HFFc6 (cell line): Measurements from ENCODE around the gene IGFALS. TPM values are rescaled to one million over a fixed set of nuclear protein-coding genes. Genes with fewer than 3 reads are reported as not detected.

ENCODE experiments used
- DNase-seq: peaks from one replicate; pipeline ENCODE4 v3.0.0-alpha.2; 2018
- H3K27ac Mint-ChIP-seq: 2 replicates; pipeline ENCODE4 v1.8.0; 2020; ENCODE audit warnings: mild to moderate bottlenecking, mixed read lengths
- H3K27me3 Mint-ChIP-seq: 2 replicates; pipeline ENCODE4 v1.8.0; 2021; ENCODE audit warnings: mild to moderate bottlenecking, moderate library complexity, mixed read lengths; ENCODE audit not compliant: insufficient read depth
- H3K36me3 Mint-ChIP-seq: 2 replicates; pipeline ENCODE4 v1.8.0; 2021; ENCODE audit warnings: low read depth, mixed read lengths
- H3K4me1 Mint-ChIP-seq: 2 replicates; pipeline ENCODE4 v1.8.0; 2020; ENCODE audit warnings: low read depth, mixed read lengths
- H3K4me3 Mint-ChIP-seq: 2 replicates; pipeline ENCODE4 v1.8.0; 2020; ENCODE audit warnings: mild to moderate bottlenecking, moderate library complexity, mixed read lengths
- H3K9me3 Mint-ChIP-seq: 2 replicates; pipeline ENCODE4 v1.8.0; 2020; ENCODE audit warnings: mild to moderate bottlenecking, mixed read lengths
- total RNA-seq, 6 experiments: library from RNA; stranded (reverse); fragmentation: NEBNext Ultra II Directional; extraction: Animal tissue kit (Norgen Biotek cat#: 25700); gene quantifications; 2 replicates in 1 of 6; 3 replicates in 5 of 6; pipeline ENCODE4 v1.2.3, GENCODE V29; 2021
- TF ChIP-seq, protein P1 (sequence below): fragments of 200-600 bp; sonication (generic); IDR thresholded peaks from 2 replicates; pipeline ENCODE4 v1.5.0; 2021; ENCODE audit warnings: antibody characterized with exemption, mild to moderate bottlenecking

IGFALS gene
- total RNA-seq, 6 experiments from 2014 or later, result not detected

DNA sequence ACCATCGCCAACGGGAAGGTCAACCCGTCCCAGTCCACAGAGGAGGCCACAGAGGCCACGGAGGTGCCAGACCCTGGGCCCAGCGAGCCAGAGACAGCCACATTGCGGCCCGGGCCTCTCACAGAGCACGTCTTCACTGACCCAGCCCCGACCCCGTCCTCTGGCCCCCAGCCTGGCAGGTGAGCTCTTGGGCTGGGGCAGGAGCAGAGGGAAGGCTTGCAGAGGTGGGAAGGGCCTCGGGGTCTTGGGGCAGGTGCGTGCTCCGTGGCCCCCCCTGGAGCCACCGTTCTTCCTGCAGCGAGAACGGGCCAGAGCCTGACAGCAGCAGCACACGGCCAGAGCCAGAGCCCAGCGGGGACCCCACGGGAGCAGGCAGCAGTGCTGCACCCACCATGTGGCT lies 27.3 kb downstream of the IGFALS start:
- no peak for DNase-seq
- H3K36me3 Mint-ChIP-seq, result peaks cover 8% of the 10 kb centered on the region
- H3K4me1 Mint-ChIP-seq, result peaks cover 8% of the 10 kb centered on the region
- TF ChIP-seq, protein P1, sequence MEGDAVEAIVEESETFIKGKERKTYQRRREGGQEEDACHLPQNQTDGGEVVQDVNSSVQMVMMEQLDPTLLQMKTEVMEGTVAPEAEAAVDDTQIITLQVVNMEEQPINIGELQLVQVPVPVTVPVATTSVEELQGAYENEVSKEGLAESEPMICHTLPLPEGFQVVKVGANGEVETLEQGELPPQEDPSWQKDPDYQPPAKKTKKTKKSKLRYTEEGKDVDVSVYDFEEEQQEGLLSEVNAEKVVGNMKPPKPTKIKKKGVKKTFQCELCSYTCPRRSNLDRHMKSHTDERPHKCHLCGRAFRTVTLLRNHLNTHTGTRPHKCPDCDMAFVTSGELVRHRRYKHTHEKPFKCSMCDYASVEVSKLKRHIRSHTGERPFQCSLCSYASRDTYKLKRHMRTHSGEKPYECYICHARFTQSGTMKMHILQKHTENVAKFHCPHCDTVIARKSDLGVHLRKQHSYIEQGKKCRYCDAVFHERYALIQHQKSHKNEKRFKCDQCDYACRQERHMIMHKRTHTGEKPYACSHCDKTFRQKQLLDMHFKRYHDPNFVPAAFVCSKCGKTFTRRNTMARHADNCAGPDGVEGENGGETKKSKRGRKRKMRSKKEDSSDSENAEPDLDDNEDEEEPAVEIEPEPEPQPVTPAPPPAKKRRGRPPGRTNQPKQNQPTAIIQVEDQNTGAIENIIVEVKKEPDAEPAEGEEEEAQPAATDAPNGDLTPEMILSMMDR, result no peak
- H3K4me3 Mint-ChIP-seq, result no peak overlapping the region
- H3K27me3 Mint-ChIP-seq, result peaks cover 4% of the 10 kb centered on the region; the same call in 1 of the 2 replicates
- H3K27ac Mint-ChIP-seq, result no peak overlapping the region
- no peaks in the 10 kb centered on the region for H3K9me3 Mint-ChIP-seq

DNA sequence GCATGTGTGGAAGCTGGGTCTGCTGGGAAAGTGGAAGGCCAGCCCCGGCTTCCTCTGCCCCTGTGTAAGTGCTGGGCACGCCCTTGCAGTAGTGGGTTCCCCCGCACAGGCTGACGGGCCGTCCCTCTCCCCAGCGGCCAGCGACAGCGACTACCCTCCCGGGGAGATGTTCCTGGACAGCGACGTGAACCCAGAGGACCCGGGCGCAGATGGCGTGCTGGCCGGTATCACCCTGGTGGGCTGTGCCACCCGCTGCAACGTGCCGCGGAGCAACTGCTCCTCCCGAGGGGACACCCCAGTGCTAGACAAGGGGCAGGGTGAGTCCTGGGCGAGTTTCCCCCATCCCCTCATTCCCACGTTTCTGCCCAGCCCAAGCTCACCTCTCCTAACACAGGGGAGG lies 27.7 kb downstream of the IGFALS start:
- H3K4me3 Mint-ChIP-seq, result no peak overlapping the region
- peaks cover 5% of the 10 kb centered on the region for H3K27me3 Mint-ChIP-seq
- DNase-seq, result no peak
- H3K9me3 Mint-ChIP-seq, result no peaks in the 10 kb centered on the region
- TF ChIP-seq, protein P1, result no peak
- peaks cover 8% of the 10 kb centered on the region for H3K4me1 Mint-ChIP-seq
- peaks cover 10% of the 10 kb centered on the region for H3K36me3 Mint-ChIP-seq
- no peak overlapping the region for H3K27ac Mint-ChIP-seq

DNA sequence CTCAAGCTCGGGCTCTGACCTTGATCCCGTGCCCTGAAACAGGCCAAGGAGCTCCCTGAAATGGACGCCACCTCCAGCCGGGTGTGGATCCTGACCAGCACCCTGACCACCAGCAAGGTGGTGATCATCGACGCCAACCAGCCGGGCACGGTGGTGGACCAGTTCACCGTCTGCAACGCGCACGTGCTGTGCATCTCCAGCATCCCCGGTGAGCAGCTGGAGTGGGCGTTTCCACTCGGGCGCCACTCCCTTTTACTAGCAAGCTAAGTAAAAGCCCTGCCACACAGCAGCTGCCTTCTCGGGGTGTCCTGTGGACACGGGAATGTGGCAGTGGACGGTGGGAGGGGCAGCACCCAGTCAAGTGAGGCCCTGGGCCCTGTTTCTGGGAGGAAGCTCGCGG lies 28.5 kb downstream of the IGFALS start:
- Mint-ChIP-seq H3K4me3 (no peak overlapping the region), H3K4me1 (peaks cover 2% of the 10 kb centered on the region), H3K27ac (no peak overlapping the region), H3K36me3 (peaks cover 10% of the 10 kb centered on the region), H3K9me3 (no peaks in the 10 kb centered on the region), H3K27me3 (peaks cover 8% of the 10 kb centered on the region)
- TF ChIP-seq, protein P1, result no peak
- DNase-seq, result no peak

DNA sequence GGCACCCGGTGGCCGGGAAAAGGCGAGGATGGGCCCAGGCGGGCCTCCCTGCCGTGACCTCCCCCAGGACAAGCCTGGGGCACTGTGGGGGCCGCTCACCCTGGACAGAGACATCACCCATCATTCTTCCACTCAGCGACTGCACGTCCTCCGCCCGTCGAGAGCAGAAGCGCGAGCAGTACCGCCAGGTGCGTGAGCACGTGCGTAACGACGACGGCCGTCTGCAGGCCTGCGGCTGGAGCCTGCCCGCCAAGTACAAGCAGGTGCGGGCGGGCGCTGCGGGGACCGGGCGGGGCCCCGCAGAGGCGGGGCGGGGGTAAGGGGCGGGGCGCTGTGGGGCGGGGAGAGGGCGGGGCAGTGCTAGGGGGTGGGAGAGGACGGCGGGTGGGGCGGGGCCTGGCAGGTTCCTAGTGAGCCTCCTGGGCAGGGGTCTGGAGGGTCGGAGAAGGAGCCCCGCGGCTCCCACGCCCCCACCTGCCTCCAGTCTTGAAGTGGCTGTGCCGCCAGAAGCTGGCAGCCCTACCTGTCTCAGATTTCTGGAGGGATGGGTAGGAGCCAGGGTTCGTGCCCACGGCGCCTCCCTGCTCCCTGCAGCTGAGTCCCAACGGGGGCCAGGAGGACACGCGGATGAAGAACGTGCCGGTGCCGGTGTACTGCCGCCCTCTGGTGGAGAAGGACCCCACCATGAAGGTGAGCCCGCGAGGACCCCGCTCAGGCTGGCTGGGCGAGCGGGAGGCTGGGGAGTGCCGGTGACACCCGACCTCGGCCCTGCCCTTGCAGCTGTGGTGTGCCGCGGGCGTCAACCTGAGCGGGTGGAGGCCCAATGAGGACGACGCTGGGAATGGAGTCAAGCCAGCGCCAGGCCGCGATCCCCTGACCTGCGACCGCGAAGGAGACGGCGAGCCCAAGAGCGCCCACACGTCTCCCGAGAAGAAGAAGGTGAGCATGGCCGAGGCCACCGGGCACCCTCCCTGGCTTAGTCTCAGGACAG lies 29.7 kb downstream of the IGFALS start:
- TF ChIP-seq, protein P1, result peak; percentile 71
- Mint-ChIP-seq H3K4me1 (no peaks in the 10 kb centered on the region), H3K36me3 (peaks cover 10% of the 10 kb centered on the region)

DNA sequence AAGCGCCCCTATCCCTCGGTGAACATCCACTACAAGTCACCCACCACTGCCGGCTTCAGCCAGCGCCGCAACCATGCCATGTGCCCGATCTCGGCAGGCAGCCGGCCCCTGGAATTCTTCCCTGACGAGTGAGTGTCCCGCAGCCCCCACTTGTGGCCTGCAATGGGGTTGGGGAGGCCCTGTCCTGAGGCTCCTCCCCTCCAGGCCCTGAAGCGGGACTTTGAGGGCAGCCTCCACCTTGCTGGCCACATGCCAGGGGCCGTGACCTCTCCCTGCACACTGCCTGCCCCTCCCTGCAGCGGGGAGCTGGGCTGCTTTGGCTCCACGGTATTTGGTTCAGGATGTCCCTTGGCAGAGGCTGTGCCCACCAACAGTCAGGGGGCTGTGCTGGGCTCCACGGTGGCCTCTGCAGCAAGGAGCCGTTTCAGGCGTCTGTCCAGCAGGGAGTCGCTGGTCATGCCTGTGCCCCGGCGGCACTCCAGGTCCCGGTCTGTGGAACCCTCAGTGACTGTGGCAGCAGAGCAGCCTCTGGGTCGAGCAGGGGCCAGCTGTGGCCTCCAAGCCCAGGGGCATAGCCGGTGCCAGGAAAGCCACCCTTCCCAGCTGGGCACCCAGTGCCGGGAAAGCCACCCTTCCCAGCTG lies 30.5 kb downstream of the IGFALS start:
- H3K36me3 Mint-ChIP-seq, result peaks cover 9% of the 10 kb centered on the region
- no peaks in the 10 kb centered on the region for H3K9me3 Mint-ChIP-seq
- no peaks in the 10 kb centered on the region for H3K4me1 Mint-ChIP-seq
- H3K4me3 Mint-ChIP-seq, result no peak overlapping the region
- no peak for DNase-seq
- TF ChIP-seq, protein P1, result no peak
- peaks cover 6% of the 10 kb centered on the region for H3K27me3 Mint-ChIP-seq
- H3K27ac Mint-ChIP-seq, result no peak overlapping the region

More for the DNA sequence above, 29.7 kb downstream of the IGFALS start:
- H3K27ac Mint-ChIP-seq, result no peak overlapping the region
- H3K9me3 Mint-ChIP-seq, result no peaks in the 10 kb centered on the region
- no peak overlapping the region for H3K4me3 Mint-ChIP-seq
- DNase-seq, result no peak
- H3K27me3 Mint-ChIP-seq, result peaks cover 8% of the 10 kb centered on the region
